HEK293T (cell line): Measurements from ENCODE around the gene BMPR1B.

Source experiments
- FOXA1 ChIP-seq: fragments of 450-650 bp; IDR thresholded peaks from 2 replicates; pipeline ENCODE4 v1.6.1; 2016; ENCODE audit warnings: mild to moderate bottlenecking
- FOXK2 ChIP-seq: fragments of 450-650 bp; IDR thresholded peaks from 2 replicates; pipeline ENCODE4 v1.6.1; 2016; ENCODE audit warnings: mild to moderate bottlenecking
- LEF1 ChIP-seq: fragments of 450-650 bp; IDR thresholded peaks from 2 replicates; pipeline ENCODE4 v1.6.1; 2017; ENCODE audit warnings: mild to moderate bottlenecking, borderline replicate concordance
- NFRKB ChIP-seq: fragments of 450-650 bp; IDR thresholded peaks from 2 replicates; pipeline ENCODE4 v1.6.1; 2016; ENCODE audit warnings: mild to moderate bottlenecking, moderate library complexity
- SP1 ChIP-seq: fragments of 450-650 bp; IDR thresholded peaks from 2 replicates; pipeline ENCODE4 v1.6.1; 2017
- TARDBP ChIP-seq: fragments of 450-650 bp; IDR thresholded peaks from 2 replicates; pipeline ENCODE4 v1.6.1; 2016

GRCh38 chr4:95014068-95014467 is 256.3 kb downstream of the BMPR1B start:
- TF ChIP-seq LEF1 (no peak), FOXA1 (no peak), SP1 (no peak), TARDBP (no peak), NFRKB (no peak), FOXK2 (no peak)
